ENCODE measurements around the gene RPTN. TPM values are rescaled to one million over a fixed set of nuclear protein-coding genes. Genes with fewer than 3 reads are reported as not detected.

Gene RPTN
- total and polyA plus RNA-seq, 2 of the 4 experiments (the other 2 are of a cell fraction), result not detected

DNA sequence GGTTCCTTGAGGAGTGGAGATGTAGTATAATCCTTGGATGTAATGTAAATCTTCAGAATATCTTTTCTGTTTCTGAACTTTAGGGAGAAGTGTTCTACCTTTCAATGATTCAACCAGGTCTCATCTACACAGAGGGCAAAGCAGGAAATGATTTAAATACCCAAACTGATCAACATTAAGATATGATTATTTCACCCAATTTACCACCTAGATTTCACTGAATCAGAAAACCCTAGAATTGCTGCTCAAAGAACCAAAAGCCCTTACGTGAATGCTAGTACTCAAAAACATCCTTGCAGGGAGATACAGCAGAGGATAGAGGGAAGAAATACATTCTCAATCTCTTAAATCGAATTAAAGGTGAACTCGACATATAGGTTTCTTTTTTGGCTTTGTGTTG is 5.0 kb downstream of the RPTN start:
- Histone ChIP-seq H3K9me1 (ENCODE audit: insufficient read depth, low read length) (no peaks in the 10 kb centered on the region), H2BK5ac (ENCODE audit: low read depth, low read length, poor library complexity, severe bottlenecking) (no peak overlapping the region), H2AK5ac (ENCODE audit: low read depth, low read length) (no peak overlapping the region), H3K27me3 (ENCODE audit: control insufficient read depth, insufficient read depth, low read length) (no peaks in the 10 kb centered on the region; the same call in 1 of the 2 replicates), H4K91ac (ENCODE audit: insufficient read depth, low read depth, low read length) (no peak overlapping the region), H3K18ac (ENCODE audit: low read depth, low read length) (no peak overlapping the region), H4K20me1 (ENCODE audit: insufficient read depth, low read length) (no peaks in the 10 kb centered on the region), H3K4me2 (ENCODE audit: low read depth, low read length) (no peak overlapping the region), H3K79me1 (ENCODE audit: low read depth in 1 of 2, low read length in 2 of 2) (no peaks in the 10 kb centered on the region), H3K4ac (ENCODE audit: low read depth, low read length) (no peak overlapping the region), H2BK15ac (ENCODE audit: low read depth, low read length) (no peak overlapping the region), H3K9ac (ENCODE audit: low read depth, low read length) (no peak overlapping the region), H4K5ac (ENCODE audit: low read depth, low read length) (no peak overlapping the region), H3K27ac (ENCODE audit: insufficient read depth, low read length) (no peak overlapping the region), H2AK9ac (replicated peaks; ENCODE audit: low read depth, low read length, poor library complexity) (no peak overlapping the region), H2BK120ac (ENCODE audit: low read depth, low read length) (no peak overlapping the region), H3K4me1 (ENCODE audit: control insufficient read depth, insufficient read depth, low read length) (no peaks in the 10 kb centered on the region), H2BK20ac (ENCODE audit: low read depth, low read length) (no peak overlapping the region), H3K56ac (ENCODE audit: extremely low read depth, insufficient read depth, low read length) (no peak overlapping the region), H3K9me3 (ENCODE audit: control insufficient read depth, insufficient read depth, low read length) (no peaks in the 10 kb centered on the region), H4K8ac (ENCODE audit: low read depth in 2 of 2, low read length in 2 of 2) (no peak overlapping the region), H3K36me3 (ENCODE audit: control insufficient read depth, insufficient read depth, low read length) (no peaks in the 10 kb centered on the region), H2AFZ (replicated peaks; ENCODE audit: low read length, poor library complexity) (no peak overlapping the region), H3K14ac (replicated peaks; ENCODE audit: low read depth, low read length) (no peak overlapping the region), H3K4me3 (ENCODE audit: insufficient read depth, low read depth, low read length) (no peak overlapping the region), H3K23ac (ENCODE audit: low read depth, low read length) (no peak overlapping the region)
- ATAC-seq (ENCODE audit: low read depth) (no peak), DNase-seq (no peak)
- BruUV-seq (replicated peaks), result no TSS peak
- CTCF ChIA-PET, result no interaction called here
- in situ Hi-C loops (cut with MboI; ENCODE audit: low sequenced_read_pairs) (no loop called here), dilution Hi-C loops (cut with HindIII; ENCODE audit: low sequenced_read_pairs, unreplicated experiment) (no loop called here), intact Hi-C loops (cut with micrococcal nuclease) (no loop called here)
- POLR2A ChIA-PET (ENCODE audit: unreplicated experiment), result no interaction called here
- TF ChIP-seq RCOR1 (IDR thresholded peaks at IDR 0.05; ENCODE audit: insufficient replicate concordance, low read length) (no peak), MAFK (IDR thresholded peaks at IDR 0.05; ENCODE audit: low read depth, low read length) (no peak), FOS (IDR thresholded peaks at IDR 0.05; ENCODE audit: low read depth, low read length) (no peak), NFE2L2 (IDR thresholded peaks at IDR 0.05; ENCODE audit: low read depth, low read length) (no peak), MXI1 (IDR thresholded peaks at IDR 0.05; ENCODE audit: borderline replicate concordance, low read depth, low read length) (no peak), RFX5 (IDR thresholded peaks at IDR 0.05; ENCODE audit: low read depth, low read length) (no peak), SMC3 (IDR thresholded peaks at IDR 0.05; ENCODE audit: low read depth, low read length) (no peak), MAZ (IDR thresholded peaks at IDR 0.05; ENCODE audit: borderline replicate concordance, low read depth, low read length) (no peak), POLR2A (IDR thresholded peaks at IDR 0.05; ENCODE audit: low read depth, low read length) (no peak), CHD1 (IDR thresholded peaks at IDR 0.05; ENCODE audit: low read depth, low read length) (no peak), BHLHE40 (IDR thresholded peaks at IDR 0.05; ENCODE audit: low read depth, low read length) (no peak), CEBPB (IDR thresholded peaks at IDR 0.05; ENCODE audit: low read depth, low read length) (no peak), RAD21 (IDR thresholded peaks at IDR 0.05; ENCODE audit: low read length) (no peak)
- TF ChIP-seq, protein P1, sequence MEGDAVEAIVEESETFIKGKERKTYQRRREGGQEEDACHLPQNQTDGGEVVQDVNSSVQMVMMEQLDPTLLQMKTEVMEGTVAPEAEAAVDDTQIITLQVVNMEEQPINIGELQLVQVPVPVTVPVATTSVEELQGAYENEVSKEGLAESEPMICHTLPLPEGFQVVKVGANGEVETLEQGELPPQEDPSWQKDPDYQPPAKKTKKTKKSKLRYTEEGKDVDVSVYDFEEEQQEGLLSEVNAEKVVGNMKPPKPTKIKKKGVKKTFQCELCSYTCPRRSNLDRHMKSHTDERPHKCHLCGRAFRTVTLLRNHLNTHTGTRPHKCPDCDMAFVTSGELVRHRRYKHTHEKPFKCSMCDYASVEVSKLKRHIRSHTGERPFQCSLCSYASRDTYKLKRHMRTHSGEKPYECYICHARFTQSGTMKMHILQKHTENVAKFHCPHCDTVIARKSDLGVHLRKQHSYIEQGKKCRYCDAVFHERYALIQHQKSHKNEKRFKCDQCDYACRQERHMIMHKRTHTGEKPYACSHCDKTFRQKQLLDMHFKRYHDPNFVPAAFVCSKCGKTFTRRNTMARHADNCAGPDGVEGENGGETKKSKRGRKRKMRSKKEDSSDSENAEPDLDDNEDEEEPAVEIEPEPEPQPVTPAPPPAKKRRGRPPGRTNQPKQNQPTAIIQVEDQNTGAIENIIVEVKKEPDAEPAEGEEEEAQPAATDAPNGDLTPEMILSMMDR (conservative IDR thresholded peaks at IDR 0.05; ENCODE audit: low read depth, low read length), result no peak
- TF ChIP-seq, protein P2, sequence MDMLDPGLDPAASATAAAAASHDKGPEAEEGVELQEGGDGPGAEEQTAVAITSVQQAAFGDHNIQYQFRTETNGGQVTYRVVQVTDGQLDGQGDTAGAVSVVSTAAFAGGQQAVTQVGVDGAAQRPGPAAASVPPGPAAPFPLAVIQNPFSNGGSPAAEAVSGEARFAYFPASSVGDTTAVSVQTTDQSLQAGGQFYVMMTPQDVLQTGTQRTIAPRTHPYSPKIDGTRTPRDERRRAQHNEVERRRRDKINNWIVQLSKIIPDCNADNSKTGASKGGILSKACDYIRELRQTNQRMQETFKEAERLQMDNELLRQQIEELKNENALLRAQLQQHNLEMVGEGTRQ (IDR thresholded peaks at IDR 0.05; ENCODE audit: low read depth, low read length), result no peak
- TF ChIP-seq, protein P3, sequence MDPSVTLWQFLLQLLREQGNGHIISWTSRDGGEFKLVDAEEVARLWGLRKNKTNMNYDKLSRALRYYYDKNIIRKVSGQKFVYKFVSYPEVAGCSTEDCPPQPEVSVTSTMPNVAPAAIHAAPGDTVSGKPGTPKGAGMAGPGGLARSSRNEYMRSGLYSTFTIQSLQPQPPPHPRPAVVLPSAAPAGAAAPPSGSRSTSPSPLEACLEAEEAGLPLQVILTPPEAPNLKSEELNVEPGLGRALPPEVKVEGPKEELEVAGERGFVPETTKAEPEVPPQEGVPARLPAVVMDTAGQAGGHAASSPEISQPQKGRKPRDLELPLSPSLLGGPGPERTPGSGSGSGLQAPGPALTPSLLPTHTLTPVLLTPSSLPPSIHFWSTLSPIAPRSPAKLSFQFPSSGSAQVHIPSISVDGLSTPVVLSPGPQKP (IDR thresholded peaks at IDR 0.05; ENCODE audit: borderline replicate concordance, low read depth, low read length), result no peak
- no CpG with 5 or more reads among the region's 3 CpGs for WGBS, 2 experiments (ENCODE audit: extremely low coverage in 2 of 2, insufficient read length in 1 of 2)

Measured in IMR-90 (cell line).